Gastroesophageal sphincter (tissue), 3 donors: ENCODE data around the gene GADD45A.

Experiments used
- CTCF ChIP-seq, 4 experiments: fragments of 200-600 bp in 2 of 4; fragments of 450-650 bp in 2 of 4; sonication (generic) in 1 of 4; IDR thresholded peaks; one replicate each; pipeline ENCODE4 v1.5.1; 2017 to 2019; ENCODE audit warnings: antibody characterized with exemption in 4 of 4, mild to moderate bottlenecking in 2 of 4, moderate library complexity in 2 of 4
- EP300 ChIP-seq: sonication (generic); formaldehyde crosslinking; IDR thresholded peaks from one replicate; pipeline ENCODE4 v1.6.1; 2017; ENCODE audit warnings: antibody characterized with exemption, mild to moderate bottlenecking
- POLR2A ChIP-seq, 2 donors: fragments of 450-650 bp; IDR thresholded peaks; one replicate each; pipeline ENCODE4 v1.6.1; 2017; ENCODE audit warnings: antibody characterized with exemption in 2 of 2, mild to moderate bottlenecking in 2 of 2, moderate library complexity in 1 of 2

- TF ChIP-seq CTCF (IDR thresholded peaks at IDR 0.05) (no peak), EP300 (no peak), POLR2A (IDR thresholded peaks at IDR 0.05) (no peak)
Measured at GRCh38 chr1:67668660-67669059, 16.3 kb upstream of the GADD45A start.
